HG03442 (cell line): ENCODE results near the gene RELN.

Experiments used
- ATAC-seq: cut with Tn5 transposase; IDR thresholded peaks from one replicate; pipeline ENCODE4 v1.9.1; 2021; ENCODE audit warnings: mild to moderate bottlenecking, moderate library complexity; ENCODE audit not compliant: unreplicated experiment

The RELN gene

GRCh38 chr7:103651593-103652377 lies 337.7 kb downstream of the RELN start:
- no peak for ATAC-seq

GRCh38 chr7:103649052-103649451 lies 340.4 kb downstream of the RELN start:
- no peak for ATAC-seq

GRCh38 chr7:103648135-103648534 lies 341.3 kb downstream of the RELN start:
- ATAC-seq = no peak

- no peak for ATAC-seq
Measured at GRCh38 chr7:103644319-103644718, 345.1 kb downstream of the RELN start.

GRCh38 chr7:103640031-103640779 lies 349.3 kb downstream of the RELN start:
- no peak for ATAC-seq

GRCh38 chr7:103637726-103638125 lies 351.7 kb downstream of the RELN start:
- no peak for ATAC-seq

GRCh38 chr7:103637094-103637493 lies 352.4 kb downstream of the RELN start:
- ATAC-seq = no peak

GRCh38 chr7:103636153-103636552 lies 353.3 kb downstream of the RELN start:
- ATAC-seq = no peak

- no peak for ATAC-seq
Measured at GRCh38 chr7:103632972-103633371, 356.5 kb downstream of the RELN start.

- no peak for ATAC-seq
Measured at GRCh38 chr7:103632005-103632639, 357.3 kb downstream of the RELN start.

GRCh38 chr7:103630318-103630717 lies 359.1 kb downstream of the RELN start:
- ATAC-seq = no peak

GRCh38 chr7:103628742-103629141 lies 360.7 kb downstream of the RELN start:
- ATAC-seq = no peak

GRCh38 chr7:103626776-103627175 lies 362.7 kb downstream of the RELN start:
- ATAC-seq = no peak

- no peak for ATAC-seq
Measured at GRCh38 chr7:103622274-103622673, 367.2 kb downstream of the RELN start.

GRCh38 chr7:103613655-103614642 lies 375.5 kb downstream of the RELN start:
- no peak for ATAC-seq

- no peak for ATAC-seq
Measured at GRCh38 chr7:103609778-103610177, 379.7 kb downstream of the RELN start.

GRCh38 chr7:103605640-103606039 lies 383.8 kb downstream of the RELN start:
- no peak for ATAC-seq

- ATAC-seq = no peak
Measured at GRCh38 chr7:103598326-103598905, 391.0 kb downstream of the RELN start.

- no peak for ATAC-seq
Measured at GRCh38 chr7:103597606-103598005, 391.9 kb downstream of the RELN start.

- ATAC-seq = no peak
Measured at GRCh38 chr7:103594186-103594585, 395.3 kb downstream of the RELN start.
